Mucosa of descending colon (tissue), 3 donors: Measurements from ENCODE around the gene DGKE. TPM values are rescaled to one million over a fixed set of nuclear protein-coding genes. Genes with fewer than 3 reads are reported as not detected.

ENCODE experiments used
- ATAC-seq: fragments of 200-7000 bp; cut with Tn5 transposase; one replicate; pipeline ENCODE4 v1.9.1; 2020; ENCODE audit warnings: mild to moderate bottlenecking, moderate library complexity
- DNase-seq, 3 donors: peaks; one replicate each; pipeline ENCODE4 v3.0.0-alpha.2; 2020
- H3K36me3 ChIP-seq: fragments of 200-600 bp; one replicate; pipeline ENCODE4 v1.8.0; 2021; ENCODE audit warnings: low read depth, mild to moderate bottlenecking
- H3K4me1 ChIP-seq: fragments of 200-600 bp; one replicate; pipeline ENCODE4 v1.8.0; 2021; ENCODE audit warnings: low read depth, mild to moderate bottlenecking
- H3K4me3 ChIP-seq: fragments of 200-600 bp; one replicate; pipeline ENCODE4 v1.8.0; 2021; ENCODE audit warnings: mild to moderate bottlenecking
- H3K9me3 ChIP-seq: fragments of 200-600 bp; one replicate; pipeline ENCODE4 v1.8.0; 2021; ENCODE audit warnings: mild to moderate bottlenecking
- intact Hi-C, 2 donors: fragments of 100-400 bp; cut with DNase I in 1 of 2; cut with micrococcal nuclease in 1 of 2; formaldehyde crosslinking; loops; one replicate each; pipeline versions ENCODE4 v1.11.0 to v1.11.1; 2022; cut with DNase I, micrococcal nuclease
- total RNA-seq, 3 donors: library from RNA; stranded (reverse); fragmentation: NEBNext Ultra II Directional in 2 of 3; extraction: Animal tissue kit (Norgen Biotek cat#: 25700) in 2 of 3; gene quantifications; one replicate each; pipeline versions ENCODE4 v1.2.1 to v1.2.4, GENCODE V29; 2021 to 2023
- TF ChIP-seq, protein P1 (sequence below): fragments of 200-600 bp; IDR thresholded peaks from one replicate; pipeline ENCODE4 v1.8.0; 2022; ENCODE audit warnings: antibody characterized with exemption, mild to moderate bottlenecking
- donor health status: DM: no; HTN: no; CAD: no; lungs with moderate emphysema.
- donor health status: DM: no; HTN: no; CAD: no.
- donor health status: DM: no; HTN: yes; CAD: no.

DGKE gene
- total RNA-seq, 3 donors from 2014 or later, result 5.8 to 22.2 (median 9.8) TPM

DNA sequence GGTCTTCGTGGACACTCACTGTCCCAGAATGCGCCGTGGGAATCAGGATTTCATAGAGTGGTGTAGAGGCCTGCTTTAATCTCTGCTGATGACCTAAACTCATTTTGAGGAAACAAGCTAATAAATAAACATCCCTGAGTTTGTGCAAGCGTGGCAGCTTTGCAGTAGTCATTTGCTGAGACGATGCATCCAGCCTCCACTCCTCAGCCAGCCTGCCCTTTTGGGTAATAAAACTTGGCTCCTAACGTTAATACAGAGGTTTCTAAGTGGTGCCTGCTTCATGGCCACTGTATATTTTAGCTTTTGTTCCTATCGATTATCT, 1.3 kb downstream of the DGKE start:
- H3K4me3 ChIP-seq, result no peak overlapping the region
- intact Hi-C loops, result no loop called here
- peaks cover 23% of the 10 kb centered on the region for H3K4me1 ChIP-seq
- DNase-seq (no peak), ATAC-seq (no peak)
- no peaks in the 10 kb centered on the region for H3K36me3 ChIP-seq
- H3K9me3 ChIP-seq, result no peaks in the 10 kb centered on the region
- TF ChIP-seq, protein P1, sequence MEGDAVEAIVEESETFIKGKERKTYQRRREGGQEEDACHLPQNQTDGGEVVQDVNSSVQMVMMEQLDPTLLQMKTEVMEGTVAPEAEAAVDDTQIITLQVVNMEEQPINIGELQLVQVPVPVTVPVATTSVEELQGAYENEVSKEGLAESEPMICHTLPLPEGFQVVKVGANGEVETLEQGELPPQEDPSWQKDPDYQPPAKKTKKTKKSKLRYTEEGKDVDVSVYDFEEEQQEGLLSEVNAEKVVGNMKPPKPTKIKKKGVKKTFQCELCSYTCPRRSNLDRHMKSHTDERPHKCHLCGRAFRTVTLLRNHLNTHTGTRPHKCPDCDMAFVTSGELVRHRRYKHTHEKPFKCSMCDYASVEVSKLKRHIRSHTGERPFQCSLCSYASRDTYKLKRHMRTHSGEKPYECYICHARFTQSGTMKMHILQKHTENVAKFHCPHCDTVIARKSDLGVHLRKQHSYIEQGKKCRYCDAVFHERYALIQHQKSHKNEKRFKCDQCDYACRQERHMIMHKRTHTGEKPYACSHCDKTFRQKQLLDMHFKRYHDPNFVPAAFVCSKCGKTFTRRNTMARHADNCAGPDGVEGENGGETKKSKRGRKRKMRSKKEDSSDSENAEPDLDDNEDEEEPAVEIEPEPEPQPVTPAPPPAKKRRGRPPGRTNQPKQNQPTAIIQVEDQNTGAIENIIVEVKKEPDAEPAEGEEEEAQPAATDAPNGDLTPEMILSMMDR, result no peak

DNA sequence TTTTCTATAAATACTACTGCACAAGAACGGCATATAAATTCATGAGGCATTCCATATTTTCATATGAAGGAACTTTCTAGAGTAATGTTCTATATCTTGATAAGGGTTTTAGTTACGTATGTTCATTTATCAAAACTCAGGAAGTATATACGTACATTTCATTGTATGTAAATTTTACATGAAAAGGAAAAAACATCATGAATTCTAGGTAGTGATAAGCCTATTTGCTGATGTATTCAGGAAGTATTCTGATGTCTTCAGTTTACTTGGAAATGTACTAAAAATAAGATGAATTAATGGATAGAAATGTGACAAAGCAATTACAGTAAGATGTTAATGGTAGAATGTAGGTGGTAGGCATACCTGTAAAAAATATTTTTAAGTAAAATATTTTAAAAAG, 4.7 kb downstream of the DGKE start:
- H3K4me1 ChIP-seq, result peaks cover 14% of the 10 kb centered on the region
- no peak for ATAC-seq

DNA sequence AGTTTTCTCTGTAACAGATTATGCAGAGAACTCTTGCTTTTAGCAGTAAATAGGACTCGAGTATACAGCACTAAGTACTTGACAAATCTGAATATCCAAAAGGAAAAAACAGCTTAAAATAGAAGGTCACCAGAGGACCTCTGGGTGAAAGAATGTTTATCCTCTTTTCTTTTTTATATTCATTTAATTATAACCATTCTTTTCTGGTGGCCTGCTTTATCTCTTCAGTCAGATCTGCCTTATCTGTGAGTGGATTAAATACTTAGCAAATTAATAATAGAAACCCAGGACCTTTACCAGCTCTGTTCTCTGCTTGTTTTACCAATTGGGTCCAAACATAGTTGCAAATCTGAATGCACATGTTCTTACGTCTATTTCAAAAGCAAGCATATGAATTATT, 8.6 kb downstream of the DGKE start:
- no peak for DNase-seq
- no peaks in the 10 kb centered on the region for H3K36me3 ChIP-seq
- no peak for ATAC-seq
- no peaks in the 10 kb centered on the region for H3K9me3 ChIP-seq
- intact Hi-C loops, result no loop called here
- H3K4me1 ChIP-seq, result no peaks in the 10 kb centered on the region
- H3K4me3 ChIP-seq, result no peak overlapping the region
- TF ChIP-seq, protein P1, result no peak

More for the DNA sequence above, 4.7 kb downstream of the DGKE start:
- intact Hi-C loops, result no loop called here
- no peak overlapping the region for H3K4me3 ChIP-seq
- TF ChIP-seq, protein P1, result no peak
- H3K9me3 ChIP-seq, result no peaks in the 10 kb centered on the region
- no peak for DNase-seq
- no peaks in the 10 kb centered on the region for H3K36me3 ChIP-seq

DNA sequence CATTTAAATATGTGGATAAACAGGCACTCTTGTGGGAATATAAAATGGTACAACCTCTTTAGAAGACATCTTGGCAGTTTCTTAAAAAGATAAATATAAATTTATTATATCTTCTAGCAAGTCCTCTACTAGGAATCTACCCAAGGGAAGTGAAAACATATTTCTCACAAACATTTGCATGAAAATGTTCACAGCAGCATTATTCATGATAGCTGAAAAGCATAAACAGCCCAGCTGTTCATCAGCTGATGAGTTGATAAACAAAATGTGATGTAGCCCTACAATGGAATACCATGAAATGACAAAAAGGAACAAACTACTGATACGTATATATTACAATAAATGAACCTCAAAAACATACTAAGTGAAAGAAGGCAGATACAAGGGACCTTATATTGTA, 12.0 kb downstream of the DGKE start:
- H3K9me3 ChIP-seq, result no peaks in the 10 kb centered on the region
- H3K4me1 ChIP-seq, result no peaks in the 10 kb centered on the region
- H3K36me3 ChIP-seq, result no peaks in the 10 kb centered on the region
- intact Hi-C loops, result no loop called here
- TF ChIP-seq, protein P1, result no peak
- no peak overlapping the region for H3K4me3 ChIP-seq
- no peak for DNase-seq
- no peak for ATAC-seq

DNA sequence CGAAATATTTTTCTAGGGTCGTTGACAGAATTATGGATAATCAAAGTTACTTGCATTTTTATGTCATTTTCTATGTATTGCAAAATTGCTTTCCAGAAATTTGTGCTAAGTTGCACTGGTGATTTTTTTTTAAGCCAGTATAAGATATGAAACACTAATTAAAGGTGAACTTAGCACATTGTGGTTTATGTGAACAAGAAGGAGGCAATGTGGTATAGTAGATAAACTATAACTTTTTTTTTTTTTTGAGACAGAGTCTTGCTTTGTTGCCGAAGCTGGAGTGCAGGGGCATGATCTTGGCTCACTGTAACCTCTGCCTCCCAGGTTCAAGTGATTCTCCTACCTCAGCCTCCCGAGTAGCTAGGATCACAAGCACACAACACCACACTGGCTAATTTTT, 13.2 kb downstream of the DGKE start:
- Histone ChIP-seq H3K4me3 (no peak overlapping the region), H3K9me3 (no peaks in the 10 kb centered on the region), H3K4me1 (no peaks in the 10 kb centered on the region), H3K36me3 (no peaks in the 10 kb centered on the region)
- intact Hi-C loops, result no loop called here
- ATAC-seq, result no peak
- no peak for DNase-seq
- TF ChIP-seq, protein P1, result no peak

DNA sequence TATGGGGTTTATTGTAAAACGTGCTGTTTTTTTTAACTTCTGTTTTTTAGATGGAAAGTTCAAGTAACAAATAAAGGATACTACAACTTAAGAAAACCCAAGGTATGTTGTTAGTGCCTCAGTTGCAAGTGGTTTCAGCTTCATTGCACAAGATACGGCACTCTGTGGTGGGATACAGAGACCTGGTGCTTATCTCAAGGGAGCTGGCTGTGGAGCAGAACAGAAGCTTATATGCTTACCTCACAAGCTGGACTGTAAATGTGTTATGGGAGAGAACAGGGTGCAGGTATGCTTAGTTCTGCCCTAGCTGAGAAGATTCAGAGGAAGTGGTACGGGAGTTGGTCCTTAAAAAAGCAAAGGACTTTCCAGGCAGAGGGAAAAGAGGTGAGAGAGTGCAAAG, 15.2 kb downstream of the DGKE start:
- DNase-seq (no peak), ATAC-seq (no peak)
- Histone ChIP-seq H3K4me1 (no peaks in the 10 kb centered on the region), H3K4me3 (no peak overlapping the region), H3K36me3 (no peaks in the 10 kb centered on the region), H3K9me3 (no peaks in the 10 kb centered on the region)
- intact Hi-C loops, result no loop called here
- TF ChIP-seq, protein P1, result no peak
